ENCODE data around the gene MUC4.

DNA sequence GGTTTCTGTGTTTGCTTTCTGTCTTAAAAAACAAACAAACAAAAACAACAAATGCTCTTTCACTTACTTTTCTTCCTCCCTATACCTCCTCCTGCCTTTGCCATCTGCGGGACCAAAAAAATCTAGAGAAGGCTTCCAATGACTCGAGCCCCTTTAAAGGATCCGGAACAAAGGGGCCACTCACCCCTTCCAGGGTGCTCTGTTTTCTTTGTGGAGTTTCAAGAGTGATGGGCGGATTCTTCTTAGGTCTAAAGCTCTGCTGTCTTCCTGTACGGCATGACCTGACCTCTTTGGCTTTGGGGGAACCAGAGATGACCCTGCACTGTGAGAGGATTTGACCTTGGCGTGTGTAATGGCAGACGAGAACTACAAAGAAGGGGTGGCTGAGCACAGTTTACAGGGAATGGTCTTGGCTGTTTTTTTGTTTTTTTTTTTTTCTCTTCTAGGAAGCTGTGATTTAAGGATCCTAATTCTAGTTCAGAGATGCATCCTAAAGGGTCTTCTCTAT is 93.2 kb downstream of the MUC4 start:
- TF ChIP-seq, protein P1, sequence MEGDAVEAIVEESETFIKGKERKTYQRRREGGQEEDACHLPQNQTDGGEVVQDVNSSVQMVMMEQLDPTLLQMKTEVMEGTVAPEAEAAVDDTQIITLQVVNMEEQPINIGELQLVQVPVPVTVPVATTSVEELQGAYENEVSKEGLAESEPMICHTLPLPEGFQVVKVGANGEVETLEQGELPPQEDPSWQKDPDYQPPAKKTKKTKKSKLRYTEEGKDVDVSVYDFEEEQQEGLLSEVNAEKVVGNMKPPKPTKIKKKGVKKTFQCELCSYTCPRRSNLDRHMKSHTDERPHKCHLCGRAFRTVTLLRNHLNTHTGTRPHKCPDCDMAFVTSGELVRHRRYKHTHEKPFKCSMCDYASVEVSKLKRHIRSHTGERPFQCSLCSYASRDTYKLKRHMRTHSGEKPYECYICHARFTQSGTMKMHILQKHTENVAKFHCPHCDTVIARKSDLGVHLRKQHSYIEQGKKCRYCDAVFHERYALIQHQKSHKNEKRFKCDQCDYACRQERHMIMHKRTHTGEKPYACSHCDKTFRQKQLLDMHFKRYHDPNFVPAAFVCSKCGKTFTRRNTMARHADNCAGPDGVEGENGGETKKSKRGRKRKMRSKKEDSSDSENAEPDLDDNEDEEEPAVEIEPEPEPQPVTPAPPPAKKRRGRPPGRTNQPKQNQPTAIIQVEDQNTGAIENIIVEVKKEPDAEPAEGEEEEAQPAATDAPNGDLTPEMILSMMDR (IDR thresholded peaks at IDR 0.05) = no peak
- no peak for TF ChIP-seq POLR2A (IDR thresholded peaks at IDR 0.05)

All from body of pancreas (tissue), 4 donors.